ENCODE data around the gene MRPL51. TPM values are rescaled to one million over a fixed set of nuclear protein-coding genes. Genes with fewer than 3 reads are reported as not detected.

MRPL51 gene
- total and polyA plus RNA-seq, 2 experiments from 2014 or later = 68.3 to 301 TPM

GRCh38 chr12:6472491-6472890 lies 20.6 kb downstream of the MRPL51 start:
- Histone ChIP-seq H3K4me2 (ENCODE audit: unreplicated experiment) (no peak overlapping the region), H3K79me2 (ENCODE audit: insufficient read depth) (peaks cover 26% of the 10 kb centered on the region), H3K4me3 (no peak overlapping the region), H3K27me3 (replicated peaks; ENCODE audit: insufficient read depth) (no peaks in the 10 kb centered on the region), H3K36me3 (ENCODE audit: low read depth) (no peaks in the 10 kb centered on the region), H2AFZ (no peak overlapping the region), H3K9me3 (ENCODE audit: low read depth) (no peaks in the 10 kb centered on the region), H3K27ac (peak overlapping the region; percentile 84), H3F3A (ENCODE audit: insufficient read depth) (peaks cover 37% of the 10 kb centered on the region), H3K4me1 (ENCODE audit: insufficient read depth) (peaks cover 33% of the 10 kb centered on the region), H3K9me2 (ENCODE audit: insufficient read depth) (no peaks in the 10 kb centered on the region), H3K9ac (peak overlapping the region; percentile 10; the same call in 1 of the 2 replicates), H4K20me1 (ENCODE audit: insufficient read depth) (no peaks in the 10 kb centered on the region)
- 46 to 48% methylated on average over 11 of the region's 11 CpGs for WGBS, 2 experiments (ENCODE audit: low coverage in 1 of 2, low lambda C conversion rate in 2 of 2, missing lambda C conversion rate in 2 of 2)
- TF ChIP-seq EZH2 (IDR thresholded peaks at IDR 0.05; ENCODE audit: insufficient read depth, poor library complexity, severe bottlenecking) (no peak), EZH2phosphoT487 (IDR thresholded peaks at IDR 0.05; ENCODE audit: insufficient read depth, low read depth) (no peak)
- DNase-seq = no peak
- in situ Hi-C loops (cut with MboI) = no loop called here

- WGBS, 2 experiments (ENCODE audit: low coverage in 1 of 2, low lambda C conversion rate in 2 of 2, missing lambda C conversion rate in 2 of 2) = 7 to 10% methylated on average over 1 of the region's 1 CpG
- H3K4me1 ChIP-seq (ENCODE audit: insufficient read depth) = peaks cover 33% of the 10 kb centered on the region
Measured at GRCh38 chr12:6471989-6472360, 21.1 kb downstream of the MRPL51 start.

GRCh38 chr12:6470375-6471163 lies 22.5 kb downstream of the MRPL51 start, which contains the start of gene VAMP1:
Gene VAMP1 (minus strand): TSS chr12:6470677. CDS start chr12:6470531, 146 bp downstream.
- H3K9me2 ChIP-seq (ENCODE audit: insufficient read depth) = no peaks in the 10 kb centered on the region
- DNase-seq = peak; percentile 100
- in situ Hi-C loops (cut with MboI) = no loop called here

More at GRCh38 chr12:6471989-6472360, 21.1 kb downstream of the MRPL51 start:
- Histone ChIP-seq H3K79me2 (ENCODE audit: insufficient read depth) (peaks cover 32% of the 10 kb centered on the region), H4K20me1 (ENCODE audit: insufficient read depth) (no peaks in the 10 kb centered on the region), H3K4me2 (ENCODE audit: unreplicated experiment) (no peak overlapping the region), H3F3A (ENCODE audit: insufficient read depth) (peaks cover 36% of the 10 kb centered on the region), H3K4me3 (no peak overlapping the region), H3K27me3 (replicated peaks; ENCODE audit: insufficient read depth) (no peaks in the 10 kb centered on the region), H3K36me3 (ENCODE audit: low read depth) (no peaks in the 10 kb centered on the region), H3K9me3 (ENCODE audit: low read depth) (no peaks in the 10 kb centered on the region), H3K9ac (peak overlapping the region; percentile 86; the same call in 1 of the 2 replicates), H3K27ac (peak overlapping the region; percentile 84), H3K9me2 (ENCODE audit: insufficient read depth) (no peaks in the 10 kb centered on the region), H2AFZ (no peak overlapping the region)
- TF ChIP-seq EZH2phosphoT487 (IDR thresholded peaks at IDR 0.05; ENCODE audit: insufficient read depth, low read depth) (no peak), EZH2 (IDR thresholded peaks at IDR 0.05; ENCODE audit: insufficient read depth, poor library complexity, severe bottlenecking) (no peak)
- DNase-seq = peak; percentile 95
- in situ Hi-C loops (cut with MboI) = no loop called here

GRCh38 chr12:6469609-6470374 lies 23.3 kb downstream of the MRPL51 start:
- peak; percentile 40 for DNase-seq
- Histone ChIP-seq H2AFZ (peak overlapping the region; percentile 78; the same call in 1 of the 2 replicates), H3K27ac (peak overlapping the region; percentile 84)

More at GRCh38 chr12:6470375-6471163, 22.5 kb downstream of the MRPL51 start, which contains the start of gene VAMP1:
- Histone ChIP-seq H3K27me3 (replicated peaks; ENCODE audit: insufficient read depth) (no peaks in the 10 kb centered on the region), H2AFZ (peak within 1 kb of the TSS; percentile 78), H3K79me2 (ENCODE audit: insufficient read depth) (peaks cover 45% of the 10 kb centered on the region), H3K27ac (peak within 1 kb of the TSS; percentile 84), H3F3A (ENCODE audit: insufficient read depth) (peaks cover 27% of the 10 kb centered on the region), H4K20me1 (ENCODE audit: insufficient read depth) (no peaks in the 10 kb centered on the region), H3K36me3 (ENCODE audit: low read depth) (0 out of 2 replicates have a peak, but pooled peaks cover 5% of the 10 kb centered on the region), H3K4me1 (ENCODE audit: insufficient read depth) (peaks cover 24% of the 10 kb centered on the region), H3K4me2 (ENCODE audit: unreplicated experiment) (peak within 1 kb of the TSS; percentile 92), H3K4me3 (peak within 1 kb of the TSS; percentile 82), H3K9ac (peak within 1 kb of the TSS; percentile 86), H3K9me3 (ENCODE audit: low read depth) (no peaks in the 10 kb centered on the region)
- TF ChIP-seq EZH2 (IDR thresholded peaks at IDR 0.05; ENCODE audit: insufficient read depth, poor library complexity, severe bottlenecking) = no peak
- no peak for TF ChIP-seq EZH2phosphoT487 (IDR thresholded peaks at IDR 0.05; ENCODE audit: insufficient read depth, low read depth)
- WGBS, 2 experiments (ENCODE audit: low coverage in 1 of 2, low lambda C conversion rate in 2 of 2, missing lambda C conversion rate in 2 of 2) = 0 to 1% methylated on average over 65 to 67 of the region's 69 CpGs

More at GRCh38 chr12:6469609-6470374, 23.3 kb downstream of the MRPL51 start:
- peaks cover 8% of the 10 kb centered on the region; the same call in 1 of the 2 replicates for H3K36me3 ChIP-seq (ENCODE audit: low read depth)
- TF ChIP-seq EZH2 (IDR thresholded peaks at IDR 0.05; ENCODE audit: insufficient read depth, poor library complexity, severe bottlenecking) = no peak
- TF ChIP-seq EZH2phosphoT487 (IDR thresholded peaks at IDR 0.05; ENCODE audit: insufficient read depth, low read depth) = no peak
- H3K27me3 ChIP-seq (replicated peaks; ENCODE audit: insufficient read depth) = no peaks in the 10 kb centered on the region
- peaks cover 24% of the 10 kb centered on the region for H3K4me1 ChIP-seq (ENCODE audit: insufficient read depth)
- peak overlapping the region; percentile 82 for H3K4me3 ChIP-seq
- in situ Hi-C loops (cut with MboI) = no loop called here
- no peaks in the 10 kb centered on the region for H3K9me3 ChIP-seq (ENCODE audit: low read depth)
- 5 to 9% methylated on average over 15 to 16 of the region's 16 CpGs for WGBS, 2 experiments (ENCODE audit: low coverage in 1 of 2, low lambda C conversion rate in 2 of 2, missing lambda C conversion rate in 2 of 2)
- peak overlapping the region; percentile 92 for H3K4me2 ChIP-seq (ENCODE audit: unreplicated experiment)
- H3K9ac ChIP-seq = peak overlapping the region; percentile 86
- no peaks in the 10 kb centered on the region for H3K9me2 ChIP-seq (ENCODE audit: insufficient read depth)
- peaks cover 27% of the 10 kb centered on the region for H3F3A ChIP-seq (ENCODE audit: insufficient read depth)
- peaks cover 45% of the 10 kb centered on the region for H3K79me2 ChIP-seq (ENCODE audit: insufficient read depth)
- no peaks in the 10 kb centered on the region for H4K20me1 ChIP-seq (ENCODE audit: insufficient read depth)
